Measurements from ENCODE around the gene TBX5. TPM values are rescaled to one million over a fixed set of nuclear protein-coding genes. Genes with fewer than 3 reads are reported as not detected.

TBX5 gene
- total RNA-seq, result not detected in 2 replicates

DNA sequence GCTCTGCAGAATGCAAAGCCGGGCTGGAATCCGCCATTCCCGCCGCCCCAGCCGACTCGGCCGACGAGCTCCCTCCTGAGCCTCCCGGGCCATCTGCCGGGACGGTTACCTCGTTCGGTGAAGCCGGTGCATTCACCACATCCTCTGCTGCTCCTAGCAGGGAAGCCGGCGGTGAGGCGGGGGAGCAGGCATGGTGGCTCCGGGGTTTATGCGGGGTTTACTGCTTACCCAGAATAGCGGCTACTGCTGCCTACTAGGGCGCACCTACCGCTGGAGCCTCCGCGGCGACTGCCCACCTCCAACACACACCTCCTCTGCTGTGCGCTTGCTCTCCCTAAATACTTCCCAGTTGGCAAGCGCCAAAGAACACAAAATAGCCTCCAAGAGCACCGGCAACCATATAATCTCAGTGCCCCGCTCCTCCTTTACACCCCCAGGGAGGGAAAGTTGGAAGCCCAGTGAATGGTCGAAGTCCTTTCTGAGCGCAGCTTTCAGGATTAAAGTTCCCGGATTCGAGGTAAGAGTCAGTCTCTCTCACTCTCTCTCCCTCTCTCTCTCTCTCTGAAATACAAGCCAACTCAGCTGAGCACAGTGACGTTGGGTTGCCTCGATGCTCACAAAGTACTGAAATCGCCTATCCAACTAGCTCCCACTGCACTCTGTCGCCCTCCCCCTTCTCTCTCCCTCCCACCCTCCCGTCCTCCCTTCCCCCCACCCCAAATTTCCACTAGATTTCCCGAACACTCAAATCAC, at the start of gene TBX5:
TSS of gene TBX5 (minus strand) at position 626 of the 753 bp plus-strand sequence. CDS start 2,246 bp downstream, outside the sequence.

